Upper lobe of right lung (tissue), 1 donor: ENCODE measurements around the gene SUGCT. TPM values are rescaled to one million over a fixed set of nuclear protein-coding genes. Genes with fewer than 3 reads are reported as not detected.
A peak's percentile ranks its signal among the peaks of the same experiment; 100 is the strongest.

ENCODE experiments used
- ATAC-seq: fragments of 200-7000 bp; cut with Tn5 transposase; one replicate; pipeline ENCODE4 v1.9.1; 2020; ENCODE audit warnings: mild to moderate bottlenecking, moderate library complexity
- DNase-seq: peaks from one replicate; pipeline ENCODE4 v3.0.0-alpha.2; 2020
- H3K27ac ChIP-seq: fragments of 200-600 bp; one replicate; pipeline ENCODE4 v1.8.0; 2022
- H3K27me3 ChIP-seq: fragments of 200-600 bp; one replicate; pipeline ENCODE4 v1.8.0; 2022; ENCODE audit warnings: mild to moderate bottlenecking
- H3K36me3 ChIP-seq: fragments of 200-600 bp; one replicate; pipeline ENCODE4 v1.8.0; 2022
- H3K4me1 ChIP-seq: fragments of 200-600 bp; one replicate; pipeline ENCODE4 v1.8.0; 2022
- H3K4me3 ChIP-seq: fragments of 200-600 bp; one replicate; pipeline ENCODE4 v1.8.0; 2022; ENCODE audit warnings: mild to moderate bottlenecking
- H3K9me3 ChIP-seq: fragments of 200-600 bp; one replicate; pipeline ENCODE4 v1.8.0; 2022
- CTCF ChIP-seq: fragments of 200-600 bp; IDR thresholded peaks from one replicate; pipeline ENCODE4 v1.8.0; 2022; ENCODE audit warnings: antibody characterized with exemption
- intact Hi-C: fragments of 100-400 bp; cut with DNase I; formaldehyde crosslinking; loops from one replicate; pipeline ENCODE4 v1.11.0; 2022
- total RNA-seq: library from RNA; stranded (reverse); fragmentation: NEBNext Ultra II Directional; extraction: Animal tissue kit (Norgen Biotek cat#: 25700); gene quantifications from one replicate; pipeline ENCODE4 v1.2.1, GENCODE V29; 2021
- donor health status: DM: no; HTN: yes; CAD: no; lungs with severe emphysema.

The SUGCT gene
- total RNA-seq, 1 donor from 2014 or later: 4.1 TPM

GRCh38 chr7:40432046-40432445 lies 297.2 kb downstream of the SUGCT start:
- intact Hi-C loops: no loop called here
- H3K27me3 ChIP-seq: no peaks in the 10 kb centered on the region
- ATAC-seq: no peak

DNA sequence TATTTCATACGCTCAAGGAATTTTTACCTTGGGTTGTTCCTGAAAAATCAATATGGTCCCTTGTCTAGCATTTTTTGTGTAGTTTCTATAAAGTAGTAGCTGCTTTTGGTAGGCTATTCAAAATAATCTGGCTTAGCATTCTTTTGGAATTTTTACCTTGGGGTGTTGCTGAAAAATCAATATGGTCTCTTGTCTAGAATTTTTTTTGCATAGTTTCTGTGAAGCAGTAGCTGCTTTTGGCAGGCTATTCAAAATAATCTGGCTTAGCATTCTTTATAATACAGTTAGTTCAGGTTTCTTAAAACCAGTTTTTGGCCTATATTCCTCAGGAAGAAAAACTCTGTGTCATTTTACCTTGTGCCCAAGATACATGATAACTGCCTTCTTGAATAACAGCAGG lies 301.9 kb downstream of the SUGCT start:
- TF ChIP-seq CTCF: no peak
- no peaks in the 10 kb centered on the region for H3K36me3 ChIP-seq
- peaks cover 5% of the 10 kb centered on the region for H3K9me3 ChIP-seq
- H3K27ac ChIP-seq: no peak overlapping the region
- H3K27me3 ChIP-seq: no peaks in the 10 kb centered on the region
- no peak for DNase-seq
- no peak overlapping the region for H3K4me3 ChIP-seq
- ATAC-seq: no peak
- no peaks in the 10 kb centered on the region for H3K4me1 ChIP-seq
- intact Hi-C loops: no loop called here

More at GRCh38 chr7:40432046-40432445, 297.2 kb downstream of the SUGCT start:
- TF ChIP-seq CTCF: no peak
- H3K27ac ChIP-seq: no peak overlapping the region
- peaks cover 8% of the 10 kb centered on the region for H3K9me3 ChIP-seq
- H3K4me1 ChIP-seq: no peaks in the 10 kb centered on the region
- no peak overlapping the region for H3K4me3 ChIP-seq
- no peak for DNase-seq
- H3K36me3 ChIP-seq: no peaks in the 10 kb centered on the region

DNA sequence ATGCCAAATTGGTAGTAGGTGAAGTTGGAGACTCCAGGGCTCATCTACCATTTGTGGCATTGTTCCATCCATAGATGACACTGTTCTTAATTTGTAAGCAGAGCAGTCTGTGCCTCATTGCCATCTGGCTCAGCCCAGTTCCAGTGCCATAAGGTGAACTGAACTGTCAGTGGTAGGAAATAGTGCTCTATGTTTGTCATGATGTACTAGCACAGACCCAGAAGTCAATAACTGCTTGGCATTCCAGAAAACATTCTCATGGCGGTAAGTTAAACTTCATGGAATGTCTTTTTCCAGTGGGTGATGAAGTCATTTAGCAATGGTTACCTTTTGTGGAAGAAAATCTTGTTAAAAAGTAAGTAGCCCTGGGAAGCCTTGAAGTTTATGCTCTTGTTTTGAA lies 302.7 kb downstream of the SUGCT start:
- Histone ChIP-seq H3K4me1 (no peaks in the 10 kb centered on the region), H3K4me3 (no peak overlapping the region), H3K27me3 (no peaks in the 10 kb centered on the region), H3K9me3 (no peaks in the 10 kb centered on the region), H3K27ac (no peak overlapping the region), H3K36me3 (no peaks in the 10 kb centered on the region)
- intact Hi-C loops: no loop called here
- no peak for TF ChIP-seq CTCF
- peak; percentile 59 for ATAC-seq
- no peak for DNase-seq

GRCh38 chr7:40437936-40438634 lies 303.3 kb downstream of the SUGCT start:
- Histone ChIP-seq H3K4me3 (no peak overlapping the region), H3K27ac (no peak overlapping the region), H3K27me3 (no peaks in the 10 kb centered on the region), H3K36me3 (no peaks in the 10 kb centered on the region), H3K4me1 (no peaks in the 10 kb centered on the region), H3K9me3 (no peaks in the 10 kb centered on the region)
- DNase-seq (no peak), ATAC-seq (no peak)
- TF ChIP-seq CTCF: no peak
- intact Hi-C loops: no loop called here

DNA sequence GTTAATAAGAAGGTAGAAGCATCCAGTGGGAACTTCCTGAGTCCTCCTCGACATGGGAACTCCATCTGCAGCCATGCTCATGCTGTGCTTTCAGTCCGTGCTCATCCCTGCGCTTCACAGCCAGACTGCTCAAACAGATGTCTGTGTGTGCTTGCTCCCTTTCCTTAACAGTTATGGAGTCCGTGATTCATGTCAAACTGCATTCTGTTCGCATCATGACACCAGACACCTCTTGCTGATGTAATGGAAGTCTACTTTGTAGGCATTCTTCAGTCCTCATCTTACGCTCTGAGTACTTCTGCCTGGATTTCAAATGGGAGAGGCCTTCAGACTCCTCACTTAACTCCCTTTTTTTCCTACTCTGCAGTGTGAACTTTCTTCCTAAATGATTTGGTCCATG lies 304.9 kb downstream of the SUGCT start:
- Histone ChIP-seq H3K4me3 (no peak overlapping the region), H3K27ac (no peak overlapping the region), H3K9me3 (no peaks in the 10 kb centered on the region), H3K36me3 (no peaks in the 10 kb centered on the region), H3K27me3 (no peaks in the 10 kb centered on the region), H3K4me1 (no peaks in the 10 kb centered on the region)
- no peak for TF ChIP-seq CTCF
- intact Hi-C loops: no loop called here
- no peak for ATAC-seq
- no peak for DNase-seq

GRCh38 chr7:40447345-40447744 lies 312.5 kb downstream of the SUGCT start:
- TF ChIP-seq CTCF: no peak
- Histone ChIP-seq H3K9me3 (no peaks in the 10 kb centered on the region), H3K27me3 (no peaks in the 10 kb centered on the region), H3K27ac (no peak overlapping the region), H3K36me3 (no peaks in the 10 kb centered on the region), H3K4me1 (no peaks in the 10 kb centered on the region), H3K4me3 (no peak overlapping the region)
- intact Hi-C loops: no loop called here
- ATAC-seq (no peak), DNase-seq (no peak)
